OCI-LY1 (cell line): ENCODE data around the gene MYO3B.

Source experiments
- H2AFZ ChIP-seq: fragments of 200-600 bp; sonication (generic), shearing (Covaris generic); 2 replicates; pipeline ENCODE4 v1.6.0; 2014; ENCODE audit warnings: antibody characterized with exemption, mild to moderate bottlenecking, low read length
- H3F3A ChIP-seq: fragments of 200-600 bp; sonication (generic), shearing (Covaris generic); 2 replicates; pipeline ENCODE4 v1.6.0; 2014; ENCODE audit warnings: mild to moderate bottlenecking, antibody characterized with exemption, low read length, moderate library complexity; ENCODE audit not compliant: insufficient read depth
- H3K27ac ChIP-seq: fragments of 200-600 bp; sonication (generic); 2 replicates; pipeline ENCODE4 v1.5.1; 2014; ENCODE audit warnings: low read length, mixed run types, mild to moderate bottlenecking, low read depth; ENCODE audit not compliant: poor library complexity, severe bottlenecking
- H3K27me3 ChIP-seq: fragments of 200-600 bp; sonication (generic); 2 replicates; pipeline ENCODE4 v1.6.0; 2014; ENCODE audit warnings: antibody characterized with exemption, mild to moderate bottlenecking, low read length, moderate library complexity; ENCODE audit not compliant: insufficient read depth
- H3K36me3 ChIP-seq: fragments of 200-600 bp; sonication (generic); 2 replicates; pipeline ENCODE4 v1.6.1; 2014; ENCODE audit warnings: mild to moderate bottlenecking, antibody characterized with exemption, low read length, moderate library complexity, mixed read lengths; ENCODE audit not compliant: insufficient read depth
- H3K4me1 ChIP-seq: fragments of 200-600 bp; sonication (generic); 2 replicates; pipeline ENCODE4 v1.5.1; 2014; ENCODE audit warnings: mild to moderate bottlenecking, low read length, moderate library complexity; ENCODE audit not compliant: insufficient read depth, severe bottlenecking
- H3K4me2 ChIP-seq: fragments of 200-600 bp; sonication (generic), shearing (Covaris generic); 2 replicates; pipeline ENCODE4 v1.6.1; 2014; ENCODE audit warnings: low read length
- H3K4me3 ChIP-seq: fragments of 200-600 bp; sonication (generic); 2 replicates; pipeline ENCODE4 v1.5.1; 2014; ENCODE audit warnings: low read length, low read depth, mild to moderate bottlenecking, mixed read lengths; ENCODE audit not compliant: poor library complexity, severe bottlenecking
- H3K79me2 ChIP-seq: fragments of 200-600 bp; shearing (Covaris generic); 2 replicates; pipeline ENCODE4 v1.6.1; 2016; ENCODE audit warnings: mixed run types, low read length, mixed read lengths; ENCODE audit not compliant: insufficient read depth
- H3K9ac ChIP-seq: fragments of 200-600 bp; sonication (generic), shearing (Covaris generic); 2 replicates; pipeline ENCODE4 v1.6.1; 2014; ENCODE audit warnings: mild to moderate bottlenecking, low read length, mixed read lengths
- H3K9me2 ChIP-seq: fragments of 200-600 bp; sonication (generic), shearing (Covaris generic); 2 replicates; pipeline ENCODE4 v1.6.1; 2014; ENCODE audit warnings: low read depth, mild to moderate bottlenecking, low read length, mixed read lengths
- H3K9me3 ChIP-seq: fragments of 200-600 bp; shearing (Covaris generic); 2 replicates; pipeline ENCODE4 v1.6.1; 2014; ENCODE audit warnings: low read length, mixed read lengths
- H4K20me1 ChIP-seq: fragments of 200-600 bp; sonication (generic), shearing (Covaris generic); 2 replicates; pipeline ENCODE4 v1.6.0; 2016; ENCODE audit warnings: mild to moderate bottlenecking, low read length; ENCODE audit not compliant: insufficient read depth
- CTCF ChIP-seq: fragments of 200-600 bp; sonication (generic), shearing (Covaris generic); IDR thresholded peaks from 2 replicates; pipeline ENCODE4 v1.5.1; 2017; ENCODE audit warnings: mild to moderate bottlenecking, antibody characterized with exemption, low read length, moderate library complexity, mixed read lengths
- EZH2 ChIP-seq: fragments of 200-600 bp; sonication (generic), shearing (Covaris generic); IDR thresholded peaks from 2 replicates; pipeline ENCODE4 v1.8.0; 2017; ENCODE audit warnings: borderline replicate concordance, mixed run types, mild to moderate bottlenecking, antibody characterized with exemption, low read length, moderate library complexity, mixed read lengths

MYO3B gene

GRCh38 chr2:170321526-170321925 is 143.6 kb downstream of the MYO3B start:
- H3K36me3 ChIP-seq, result no peaks in the 10 kb centered on the region

GRCh38 chr2:170322140-170322766 is 144.3 kb downstream of the MYO3B start:
- H3K27me3 ChIP-seq, result no peaks in the 10 kb centered on the region
- H3K9me2 ChIP-seq, result no peaks in the 10 kb centered on the region
- no peak overlapping the region for H2AFZ ChIP-seq
- H3F3A ChIP-seq, result no peaks in the 10 kb centered on the region
- H3K27ac ChIP-seq, result peak overlapping the region; percentile 76
- peak overlapping the region; percentile 25; the same call in 1 of the 2 replicates for H3K4me2 ChIP-seq
- no peaks in the 10 kb centered on the region for H4K20me1 ChIP-seq
- peaks cover 32% of the 10 kb centered on the region for H3K4me1 ChIP-seq
- TF ChIP-seq CTCF (no peak), EZH2 (no peak)
- H3K9ac ChIP-seq, result peak overlapping the region; percentile 1; the same call in 1 of the 2 replicates
- no peaks in the 10 kb centered on the region for H3K36me3 ChIP-seq
- no peak overlapping the region for H3K4me3 ChIP-seq
- peaks cover 3% of the 10 kb centered on the region for H3K9me3 ChIP-seq
- H3K79me2 ChIP-seq, result no peaks in the 10 kb centered on the region

More at GRCh38 chr2:170321526-170321925, 143.6 kb downstream of the MYO3B start:
- Histone ChIP-seq H3K27ac (no peak overlapping the region), H2AFZ (no peak overlapping the region), H3K9me3 (peaks cover 3% of the 10 kb centered on the region), H3K4me2 (no peak overlapping the region), H3F3A (no peaks in the 10 kb centered on the region), H3K79me2 (no peaks in the 10 kb centered on the region), H3K4me3 (no peak overlapping the region), H3K9me2 (no peaks in the 10 kb centered on the region), H3K4me1 (peaks cover 32% of the 10 kb centered on the region), H3K9ac (no peak overlapping the region), H4K20me1 (no peaks in the 10 kb centered on the region), H3K27me3 (no peaks in the 10 kb centered on the region)
- TF ChIP-seq CTCF (no peak), EZH2 (no peak)

- no peaks in the 10 kb centered on the region for H4K20me1 ChIP-seq
- H2AFZ ChIP-seq, result no peak overlapping the region
- H3F3A ChIP-seq, result no peaks in the 10 kb centered on the region
- H3K36me3 ChIP-seq, result no peaks in the 10 kb centered on the region
- no peaks in the 10 kb centered on the region for H3K9me2 ChIP-seq
- no peaks in the 10 kb centered on the region for H3K27me3 ChIP-seq
- peaks cover 32% of the 10 kb centered on the region for H3K4me1 ChIP-seq
- peaks cover 3% of the 10 kb centered on the region for H3K9me3 ChIP-seq
- TF ChIP-seq CTCF (no peak), EZH2 (no peak)
- no peak overlapping the region for H3K4me2 ChIP-seq
- no peaks in the 10 kb centered on the region for H3K79me2 ChIP-seq
- H3K27ac ChIP-seq, result peak overlapping the region; percentile 76
- no peak overlapping the region for H3K9ac ChIP-seq
- H3K4me3 ChIP-seq, result no peak overlapping the region
Measured at GRCh38 chr2:170323743-170324142, 145.8 kb downstream of the MYO3B start.
